Type B pancreatic cell (in vitro differentiated cells): ENCODE data around the gene MAGEF1. TPM values are rescaled to one million over a fixed set of nuclear protein-coding genes. Genes with fewer than 3 reads are reported as not detected.
"Not testable (repeated sequence)": the region's sequence is repeated elsewhere in the genome, so short reads cannot be mapped to it uniquely, and the experiment has no call there.

Experiments used
- DNase-seq: peaks from one replicate; pipeline ENCODE4 v3.0.0; 2021; ENCODE audit warnings: mixed read lengths; ENCODE audit not compliant: unreplicated experiment; ENCODE audit errors: extremely low spot score
- H3K27ac Mint-ChIP-seq: 2 replicates; pipeline ENCODE4 v1.8.0; 2021; ENCODE audit warnings: mild to moderate bottlenecking, mixed read lengths
- H3K27me3 Mint-ChIP-seq: 2 replicates; pipeline ENCODE4 v1.8.0; 2021; ENCODE audit warnings: mixed read lengths
- H3K36me3 Mint-ChIP-seq: 2 replicates; pipeline ENCODE4 v1.8.0; 2021; ENCODE audit warnings: mixed read lengths
- H3K4me1 Mint-ChIP-seq: one replicate; pipeline ENCODE4 v1.8.0; 2021; ENCODE audit warnings: mixed read lengths; ENCODE audit not compliant: unreplicated experiment
- H3K4me3 Mint-ChIP-seq: 2 replicates; pipeline ENCODE4 v1.8.0; 2021; ENCODE audit warnings: mild to moderate bottlenecking, mixed read lengths
- H3K9me3 Mint-ChIP-seq: 2 replicates; pipeline ENCODE4 v1.8.0; 2021; ENCODE audit warnings: mixed read lengths
- CTCF ChIP-seq: fragments of 200-600 bp; sonication (generic); conservative IDR thresholded peaks from 2 replicates; pipeline ENCODE4 v1.5.0; 2021; ENCODE audit warnings: antibody characterized with exemption, mild to moderate bottlenecking
- total RNA-seq: library from RNA; stranded (reverse); gene quantifications from 2 replicates; pipeline ENCODE4 v1.2.1, GENCODE V29; 2021; ENCODE audit warnings: low replicate concordance

MAGEF1 gene
- total RNA-seq, 1 donor from 2014 or later = 69.2 TPM

GRCh38 chr3:184734903-184735701 lies 23.2 kb upstream of the MAGEF1 start:
- Mint-ChIP-seq H3K36me3 (no peaks in the 10 kb centered on the region), H3K27me3 (no peaks in the 10 kb centered on the region), H3K9me3 (no peaks in the 10 kb centered on the region), H3K27ac (no peak overlapping the region), H3K4me3 (no peak overlapping the region), H3K4me1 (peaks cover 52% of the 10 kb centered on the region)
- no peak for DNase-seq
- no peak for TF ChIP-seq CTCF

- DNase-seq = no peak
- TF ChIP-seq CTCF = no peak
- Mint-ChIP-seq H3K27me3 (no peaks in the 10 kb centered on the region), H3K9me3 (no peaks in the 10 kb centered on the region), H3K4me1 (peaks cover 48% of the 10 kb centered on the region), H3K27ac (no peak overlapping the region), H3K36me3 (no peaks in the 10 kb centered on the region), H3K4me3 (no peak overlapping the region)
Measured at GRCh38 chr3:184733971-184734608, 22.2 kb upstream of the MAGEF1 start.

- no peak for TF ChIP-seq CTCF
- Mint-ChIP-seq H3K27me3 (no peaks in the 10 kb centered on the region), H3K27ac (no peak overlapping the region), H3K36me3 (no peaks in the 10 kb centered on the region), H3K9me3 (no peaks in the 10 kb centered on the region), H3K4me3 (no peak overlapping the region), H3K4me1 (peaks cover 41% of the 10 kb centered on the region)
- no peak for DNase-seq
Measured at GRCh38 chr3:184733181-184733580, 21.3 kb upstream of the MAGEF1 start.

GRCh38 chr3:184731786-184732537 lies 20.1 kb upstream of the MAGEF1 start:
- Mint-ChIP-seq H3K9me3 (no peaks in the 10 kb centered on the region), H3K27me3 (no peaks in the 10 kb centered on the region), H3K4me3 (no peak overlapping the region), H3K4me1 (peaks cover 41% of the 10 kb centered on the region), H3K36me3 (no peaks in the 10 kb centered on the region), H3K27ac (no peak overlapping the region)
- no peak for DNase-seq
- TF ChIP-seq CTCF = no peak

GRCh38 chr3:184730924-184731323 lies 19.1 kb upstream of the MAGEF1 start:
- H3K9me3 Mint-ChIP-seq = no peaks in the 10 kb centered on the region
- DNase-seq = no peak
- H3K4me1 Mint-ChIP-seq = peaks cover 49% of the 10 kb centered on the region
- no peaks in the 10 kb centered on the region for H3K27me3 Mint-ChIP-seq
- H3K27ac Mint-ChIP-seq = no peak overlapping the region
- no peak overlapping the region for H3K4me3 Mint-ChIP-seq
- no peak for TF ChIP-seq CTCF
- no peaks in the 10 kb centered on the region for H3K36me3 Mint-ChIP-seq

GRCh38 chr3:184729154-184729553 lies 17.3 kb upstream of the MAGEF1 start:
- H3K9me3 Mint-ChIP-seq, H3K4me3 Mint-ChIP-seq, H3K36me3 Mint-ChIP-seq, H3K27me3 Mint-ChIP-seq, H3K27ac Mint-ChIP-seq, DNase-seq: not testable (repeated sequence)
- peaks cover 52% of the 10 kb centered on the region for H3K4me1 Mint-ChIP-seq
